SK-N-MC (cell line): ENCODE measurements around the gene PNPLA1.

Experiments
- DNase-seq: peaks from one replicate; pipeline ENCODE4 v3.0.0-alpha.2; 2011; ENCODE audit warnings: low read depth, low spot score
- H3K27ac ChIP-seq: fragments of 200-600 bp; sonication (generic); 2 replicates; pipeline ENCODE4 v1.5.1; 2016; ENCODE audit warnings: mixed run types
- H3K36me3 ChIP-seq: fragments of 200-600 bp; sonication (generic); 2 replicates; pipeline ENCODE4 v1.6.1; 2017; ENCODE audit warnings: antibody characterized with exemption, low read length, mixed read lengths; ENCODE audit not compliant: insufficient read depth
- H3K4me3 ChIP-seq: fragments of 200-600 bp; sonication (generic); 2 replicates; pipeline ENCODE4 v1.5.1; 2016
- H3K9ac ChIP-seq: fragments of 200-600 bp; sonication (generic); 2 replicates; pipeline ENCODE4 v1.8.0; 2017; ENCODE audit warnings: mixed run types, mixed read lengths; ENCODE audit not compliant: insufficient read length
- H3K9me3 ChIP-seq: fragments of 200-600 bp; sonication (generic); 2 replicates; pipeline ENCODE4 v1.6.1; 2017; ENCODE audit warnings: low read depth, mild to moderate bottlenecking, antibody characterized with exemption, low read length, moderate library complexity, mixed read lengths
- EZH2 ChIP-seq: fragments of 200-600 bp; sonication (generic); IDR thresholded peaks from one replicate; pipeline ENCODE4 v1.6.1; 2017; ENCODE audit warnings: antibody characterized with exemption
- FOXP2 ChIP-seq: optimal IDR thresholded peaks from 2 replicates; pipeline ENCODE3; 2011; ENCODE audit warnings: mild to moderate bottlenecking, moderate library complexity; ENCODE audit not compliant: insufficient read depth; ENCODE audit errors: extremely low read length, control extremely low read depth
- POLR2AphosphoS5 ChIP-seq: IDR thresholded peaks from 2 replicates; pipeline ENCODE4 v1.6.1; 2012; ENCODE audit warnings: mild to moderate bottlenecking, low read depth, low read length, borderline replicate concordance

PNPLA1 gene

GRCh38 chr6:36273802-36274514 lies 4.1 kb downstream of the PNPLA1 start:
- no peak overlapping the region for H3K9ac ChIP-seq
- no peak overlapping the region for H3K27ac ChIP-seq
- no peaks in the 10 kb centered on the region for H3K9me3 ChIP-seq
- H3K36me3 ChIP-seq: no peaks in the 10 kb centered on the region
- TF ChIP-seq POLR2AphosphoS5: no peak
- TF ChIP-seq EZH2: no peak
- TF ChIP-seq FOXP2: no peak
- H3K4me3 ChIP-seq: no peak overlapping the region
- DNase-seq: no peak

- TF ChIP-seq FOXP2: no peak
- no peak for TF ChIP-seq POLR2AphosphoS5
- TF ChIP-seq EZH2: no peak
- Histone ChIP-seq H3K9me3 (no peaks in the 10 kb centered on the region), H3K9ac (no peak overlapping the region), H3K4me3 (no peak overlapping the region), H3K36me3 (no peaks in the 10 kb centered on the region), H3K27ac (no peak overlapping the region)
- no peak for DNase-seq
Measured at GRCh38 chr6:36276581-36277536, 7.0 kb downstream of the PNPLA1 start.

DNA sequence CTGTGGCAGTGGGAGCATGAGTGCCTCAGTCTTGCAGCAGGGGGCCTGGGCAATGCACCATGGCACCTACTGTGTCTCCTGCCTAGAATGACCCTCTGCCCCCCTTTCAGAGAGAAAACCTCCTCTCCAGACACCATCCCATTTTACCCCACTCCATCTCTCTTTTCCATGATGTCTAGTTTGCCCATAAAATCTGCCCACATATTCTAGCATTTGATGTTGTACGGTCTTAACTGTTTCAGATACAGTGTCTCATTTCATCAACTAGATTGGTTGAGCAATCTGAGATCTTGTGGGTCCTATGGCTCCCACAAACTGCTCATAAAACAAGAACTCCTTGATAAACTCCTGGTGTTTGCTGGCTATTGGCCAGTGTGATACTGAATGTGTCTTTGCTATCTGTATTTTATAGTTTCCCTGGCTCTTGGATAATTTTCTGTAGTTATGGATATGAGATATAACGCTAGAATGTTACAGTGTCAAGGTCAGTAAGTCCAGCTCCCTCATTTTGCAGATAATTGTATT lies 8.1 kb downstream of the PNPLA1 start:
- H3K9ac ChIP-seq: no peak overlapping the region
- TF ChIP-seq POLR2AphosphoS5: no peak
- TF ChIP-seq FOXP2: no peak
- TF ChIP-seq EZH2: no peak

GRCh38 chr6:36280467-36280866 lies 10.6 kb downstream of the PNPLA1 start:
- no peak for DNase-seq
- Histone ChIP-seq H3K9me3 (no peaks in the 10 kb centered on the region), H3K9ac (no peak overlapping the region), H3K36me3 (no peaks in the 10 kb centered on the region), H3K27ac (no peak overlapping the region), H3K4me3 (no peak overlapping the region)
- TF ChIP-seq FOXP2 (no peak), EZH2 (no peak), POLR2AphosphoS5 (no peak)

More for the DNA sequence above, 8.1 kb downstream of the PNPLA1 start:
- Histone ChIP-seq H3K27ac (no peak overlapping the region), H3K4me3 (no peak overlapping the region), H3K36me3 (no peaks in the 10 kb centered on the region), H3K9me3 (no peaks in the 10 kb centered on the region)
- no peak for DNase-seq

- H3K36me3 ChIP-seq: no peaks in the 10 kb centered on the region
- TF ChIP-seq EZH2: no peak
- no peak for TF ChIP-seq FOXP2
- TF ChIP-seq POLR2AphosphoS5: no peak
- H3K27ac ChIP-seq: no peak overlapping the region
- no peak overlapping the region for H3K9ac ChIP-seq
- no peak for DNase-seq
- no peak overlapping the region for H3K4me3 ChIP-seq
- H3K9me3 ChIP-seq: no peaks in the 10 kb centered on the region
Measured at GRCh38 chr6:36280983-36281382, 11.1 kb downstream of the PNPLA1 start.

GRCh38 chr6:36283608-36284007 lies 13.7 kb downstream of the PNPLA1 start:
- Histone ChIP-seq H3K9ac (no peak overlapping the region), H3K36me3 (no peaks in the 10 kb centered on the region), H3K9me3 (no peaks in the 10 kb centered on the region), H3K4me3 (no peak overlapping the region), H3K27ac (no peak overlapping the region)
- no peak for DNase-seq
- TF ChIP-seq FOXP2: no peak
- no peak for TF ChIP-seq POLR2AphosphoS5
- no peak for TF ChIP-seq EZH2

- H3K9me3 ChIP-seq: no peaks in the 10 kb centered on the region
- no peak overlapping the region for H3K9ac ChIP-seq
- no peaks in the 10 kb centered on the region for H3K36me3 ChIP-seq
- no peak overlapping the region for H3K4me3 ChIP-seq
- DNase-seq: no peak
- H3K27ac ChIP-seq: no peak overlapping the region
- TF ChIP-seq FOXP2: no peak
- TF ChIP-seq POLR2AphosphoS5: no peak
- no peak for TF ChIP-seq EZH2
Measured at GRCh38 chr6:36284359-36284758, 14.5 kb downstream of the PNPLA1 start.

DNA sequence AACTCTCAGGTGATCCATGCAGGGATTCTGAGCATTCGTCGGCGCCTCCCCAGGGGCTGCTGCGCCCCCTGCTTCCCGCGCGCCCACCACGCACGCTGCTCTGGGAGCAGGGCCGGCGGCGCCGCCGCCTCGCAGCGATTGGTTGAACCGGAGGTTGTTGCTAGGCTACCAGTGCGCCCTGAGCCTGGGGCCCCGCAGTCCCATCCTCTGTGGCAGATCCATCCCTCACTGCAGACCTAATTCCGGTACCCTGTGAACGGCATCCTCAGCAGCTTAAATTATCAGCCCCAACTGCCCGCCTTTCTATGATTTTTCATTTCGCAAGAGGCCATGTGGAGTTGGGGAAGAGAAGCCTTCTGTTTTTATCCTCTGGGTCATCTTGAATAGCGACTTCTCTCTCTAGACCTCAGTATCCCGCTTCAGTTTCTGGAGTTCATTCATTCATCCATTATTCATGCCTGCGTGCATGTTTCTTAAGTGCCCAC lies 15.4 kb downstream of the PNPLA1 start:
- Histone ChIP-seq H3K4me3 (no peak overlapping the region), H3K36me3 (no peaks in the 10 kb centered on the region), H3K27ac (no peak overlapping the region), H3K9me3 (no peaks in the 10 kb centered on the region), H3K9ac (no peak overlapping the region)
- no peak for DNase-seq
- TF ChIP-seq POLR2AphosphoS5 (no peak), FOXP2 (no peak), EZH2 (no peak)
